H1 (cell line): ENCODE results near the gene OBSCN. TPM values are rescaled to one million over a fixed set of nuclear protein-coding genes. Genes with fewer than 3 reads are reported as not detected.

Source experiments
- CTCF ChIA-PET: fragments of 300-600 bp; sonication (Branson Sonifier 250); formaldehyde crosslinking; loops from one replicate; lab custom pipeline; 2021; ENCODE audit not compliant: partially characterized antibody; lab: Charles Lee
- POLR2A ChIA-PET: fragments of 300-600 bp; sonication (Branson Sonifier 250); formaldehyde crosslinking; loops from one replicate; lab custom pipeline; 2021; ENCODE audit warnings: inconsistent platforms; ENCODE audit not compliant: partially characterized antibody; lab: Charles Lee
- DNase-seq, 2 experiments: peaks; one replicate each; pipeline versions ENCODE4 v3.0.0 to v3.0.0-alpha.2; 2010 to 2022; ENCODE audit warnings: low spot score in 2 of 2, low read depth in 1 of 2, mixed read lengths in 1 of 2
- FAIRE-seq: peaks from 2 replicates; lab custom pipeline; 2011; peaks lifted over from hg19 to GRCh38; lab: Jason Lieb, UNC
- H2AFZ ChIP-seq: 2 replicates; pipeline ENCODE4 v1.8.1; 2012; ENCODE audit warnings: low read length, inconsistent platforms
- H2AK5ac ChIP-seq: 2 replicates; pipeline ENCODE4 v1.6.1; 2013; ENCODE audit warnings: low read depth, low read length
- H2BK120ac ChIP-seq: replicated peaks from 2 replicates; pipeline ENCODE3; 2013; ENCODE audit warnings: low read depth, low read length, inconsistent platforms
- H2BK12ac ChIP-seq: 2 replicates; pipeline ENCODE4 v1.6.1; 2013; ENCODE audit warnings: low read depth, low read length
- H2BK15ac ChIP-seq: 2 replicates; pipeline ENCODE4 v1.6.1; 2013; ENCODE audit warnings: low read length
- H2BK20ac ChIP-seq: 2 replicates; pipeline ENCODE4 v1.6.1; 2013; ENCODE audit warnings: low read length
- H2BK5ac ChIP-seq: 2 replicates; pipeline ENCODE4 v1.6.1; 2013; ENCODE audit warnings: low read depth, low read length
- H3K14ac ChIP-seq: 2 replicates; pipeline ENCODE4 v1.6.1; 2013; ENCODE audit warnings: inconsistent platforms; ENCODE audit not compliant: insufficient read length
- H3K18ac ChIP-seq: 2 replicates; pipeline ENCODE4 v1.6.1; 2013; ENCODE audit warnings: low read length; ENCODE audit errors: extremely low read depth
- H3K23ac ChIP-seq: 2 replicates; pipeline ENCODE4 v1.6.1; 2013; ENCODE audit warnings: inconsistent platforms; ENCODE audit not compliant: insufficient read length
- H3K23me2 ChIP-seq: 2 replicates; pipeline ENCODE4 v1.6.1; 2013; ENCODE audit warnings: low read depth, low read length
- H3K27ac ChIP-seq: 2 replicates; pipeline ENCODE4 v1.6.1; 2011; ENCODE audit warnings: low read depth, low read length, inconsistent platforms
- H3K27me3 ChIP-seq, 4 experiments: replicated peaks in 1 of 4; 1 replicate in 1 of 4; 2 replicates in 3 of 4; pipeline versions ENCODE4 v1.6.1 to v1.8.1; 2011 to 2013; ENCODE audit warnings: low read length in 3 of 4, mild to moderate bottlenecking in 3 of 4, inconsistent platforms in 2 of 4, mixed read lengths in 2 of 4, moderate library complexity in 1 of 4; ENCODE audit not compliant: control insufficient read depth in 3 of 4, insufficient read depth in 3 of 4; ENCODE audit errors: extremely low read depth in 1 of 4
- H3K36me3 ChIP-seq, 4 experiments: 2 replicates each; pipeline versions ENCODE4 v1.6.1 to v1.8.1; 2011 to 2013; ENCODE audit warnings: mild to moderate bottlenecking in 4 of 4, low read length in 3 of 4, moderate library complexity in 2 of 4, control low read depth in 1 of 4, inconsistent platforms in 1 of 4; ENCODE audit not compliant: insufficient read depth in 4 of 4, control insufficient read depth in 2 of 4
- H3K4ac ChIP-seq: replicated peaks from 2 replicates; pipeline ENCODE3; 2013; ENCODE audit warnings: low read length, low read depth, mixed read lengths, inconsistent platforms; ENCODE audit not compliant: insufficient read length
- H3K4me1 ChIP-seq, 4 experiments: replicated peaks in 1 of 4; 1 replicate in 1 of 4; 2 replicates in 3 of 4; pipeline versions ENCODE4 v1.6.1 to v1.8.1; 2011 to 2013; ENCODE audit warnings: low read length in 3 of 4, inconsistent platforms in 2 of 4, mixed read lengths in 1 of 4; ENCODE audit not compliant: insufficient read depth in 4 of 4, control insufficient read depth in 3 of 4
- H3K4me2 ChIP-seq, 2 experiments: 2 replicates each; pipeline versions ENCODE4 v1.6.1 to v1.8.1; 2011 to 2013; ENCODE audit warnings: low read depth in 2 of 2, low read length in 2 of 2, control low read depth in 1 of 2, inconsistent platforms in 1 of 2, mild to moderate bottlenecking in 1 of 2; ENCODE audit not compliant: insufficient read depth in 1 of 2
- H3K4me3 ChIP-seq, 4 experiments: fragments of 200-600, 300-600 bp in 1 of 4; sonication (generic), shearing (Covaris generic), sonication (Bioruptor Twin) in 1 of 4; 2 replicates each; pipeline versions ENCODE4 v1.5.1 to v1.8.1; 2011 to 2016; ENCODE audit warnings: low read length in 4 of 4, low read depth in 3 of 4, control low read depth in 2 of 4, inconsistent platforms in 2 of 4, mild to moderate bottlenecking in 2 of 4, mixed read lengths in 1 of 4, moderate library complexity in 1 of 4; ENCODE audit not compliant: insufficient read depth in 2 of 4; ENCODE audit errors: extremely low read depth in 1 of 4
- H3K56ac ChIP-seq: replicated peaks from 2 replicates; pipeline ENCODE3; 2013; ENCODE audit warnings: low read depth, mild to moderate bottlenecking, mixed read lengths, low read length, inconsistent platforms; ENCODE audit not compliant: insufficient read length
- H3K79me1 ChIP-seq: 2 replicates; pipeline ENCODE4 v1.6.1; 2013; ENCODE audit warnings: low read depth, low read length, control low read depth
- H3K79me2 ChIP-seq, 2 experiments: 2 replicates each; pipeline versions ENCODE4 v1.6.1 to v1.8.1; 2012 to 2013; ENCODE audit warnings: low read length in 2 of 2, mild to moderate bottlenecking in 2 of 2, inconsistent platforms in 1 of 2; ENCODE audit not compliant: insufficient read depth in 2 of 2, control insufficient read depth in 1 of 2
- H3K9ac ChIP-seq, 4 experiments: replicated peaks in 1 of 4; 1 replicate in 1 of 4; 2 replicates in 3 of 4; pipeline versions ENCODE4 v1.6.1 to v1.8.1; 2011 to 2013; ENCODE audit warnings: low read depth in 3 of 4, low read length in 3 of 4, control low read depth in 2 of 4, mild to moderate bottlenecking in 2 of 4, moderate library complexity in 2 of 4, inconsistent platforms in 1 of 4; ENCODE audit errors: extremely low read depth in 1 of 4
- H3K9me3 ChIP-seq, 2 experiments: 2 replicates each; pipeline versions ENCODE4 v1.6.1 to v1.8.1; 2012 to 2013; ENCODE audit warnings: mild to moderate bottlenecking in 2 of 2, moderate library complexity in 2 of 2, control low read depth in 1 of 2, inconsistent platforms in 1 of 2, low read depth in 1 of 2, low read length in 1 of 2, mixed read lengths in 1 of 2; ENCODE audit not compliant: insufficient read depth in 2 of 2
- H4K20me1 ChIP-seq, 2 experiments: replicated peaks in 1 of 2; 2 replicates each; pipeline versions ENCODE3 to v1.8.1; 2011 to 2013; ENCODE audit warnings: inconsistent platforms in 2 of 2, low read length in 2 of 2, mild to moderate bottlenecking in 1 of 2; ENCODE audit not compliant: insufficient read depth in 2 of 2, control insufficient read depth in 1 of 2
- H4K5ac ChIP-seq: 2 replicates; pipeline ENCODE4 v1.6.1; 2013; ENCODE audit warnings: low read length, low read depth, mixed read lengths, inconsistent platforms; ENCODE audit not compliant: insufficient read length
- H4K8ac ChIP-seq: 2 replicates; pipeline ENCODE4 v1.8.0; 2013; ENCODE audit warnings: mild to moderate bottlenecking, moderate library complexity, low read length, inconsistent platforms; ENCODE audit not compliant: insufficient read depth; ENCODE audit errors: extremely low read depth
- H4K91ac ChIP-seq: replicated peaks from 2 replicates; pipeline ENCODE3; 2013; ENCODE audit warnings: low read length, mixed read lengths, inconsistent platforms; ENCODE audit not compliant: insufficient read length
- RNF2 ChIP-seq: fragments of 200-900, 300-1000 bp; sonication (generic); IDR thresholded peaks from 2 replicates; pipeline ENCODE4 v1.7.1; 2016; ENCODE audit warnings: borderline replicate concordance, low read depth, mild to moderate bottlenecking, antibody characterized with exemption, low read length; ENCODE audit not compliant: poor library complexity, severe bottlenecking; ENCODE audit errors: missing control alignments
- WGBS, 2 experiments: shearing (Covaris generic) in 1 of 2; methylation state at CpG; one replicate each; pipeline versions ENCODE4 v1.1.6 to v1.1.7; 2013 to 2015; ENCODE audit warnings: low lambda C conversion rate in 2 of 2, mixed read lengths in 2 of 2, inconsistent platforms in 1 of 2, low coverage in 1 of 2, missing lambda C conversion rate in 1 of 2; ENCODE audit not compliant: insufficient replicate concordance in 2 of 2, insufficient coverage in 1 of 2, insufficient read length in 1 of 2; ENCODE audit errors: extremely low coverage in 1 of 2, missing lambda C conversion rate in 1 of 2; 5-methylcytosine and 5-hydroxymethylcytosine counted together
- polyA plus RNA-seq, 7 experiments: library from polyadenylated mRNA; depleted of rRNA in 3 of 7; stranded (reverse) in 5 of 7; unstranded in 2 of 7; fragments of >200 nt in 5 of 7; fragments of 200-250 nt in 2 of 7; gene quantifications; 1 replicate in 5 of 7; 2 replicates in 1 of 7; 4 replicates in 1 of 7; pipeline versions ENCODE4 v1.2.1 to v1.2.3, GENCODE V29; 2011 to 2013; ENCODE audit warnings: missing spikeins in 2 of 7, mixed read lengths in 2 of 7
- total RNA-seq: library from RNA; stranded (reverse); fragmentation: NEBNext Ultra II Directional; extraction: Animal tissue kit (Norgen Biotek cat#: 25700); gene quantifications from 2 replicates; pipeline ENCODE4 v1.2.1, GENCODE V29; 2021

The OBSCN gene
- total and polyA plus RNA-seq, 2 of the 8 experiments (the other 6 are each of a cell fraction or from before 2014, with no cell fraction given) = 7.5 to 28.4 TPM

GRCh38 chr1:228161866-228162265 is 46.0 kb upstream of the OBSCN start:
- 0 out of 2 replicates have a peak overlapping the region, but pooled peaks have one; percentile 60 for H2BK12ac ChIP-seq
- no peak overlapping the region for H4K91ac ChIP-seq
- H2AK5ac ChIP-seq = 0 out of 2 replicates have a peak overlapping the region, but pooled peaks have one; percentile 65
- no peak overlapping the region for H3K14ac ChIP-seq
- H3K9me3 ChIP-seq = no peaks in the 10 kb centered on the region
- H3K36me3 ChIP-seq = no peaks in the 10 kb centered on the region
- H3K23ac ChIP-seq = no peak overlapping the region
- H4K8ac ChIP-seq = no peak overlapping the region
- no peak overlapping the region for H2BK120ac ChIP-seq
- H2BK5ac ChIP-seq = no peak overlapping the region
- H3K4ac ChIP-seq = no peak overlapping the region
- peaks cover 0 to 6% of the 10 kb centered on the region in 2 experiments; a peak in 1 of 4 replicates for H3K79me2 ChIP-seq
- no peak overlapping the region for H3K4me2 ChIP-seq
- H3K9ac ChIP-seq = no peak overlapping the region; a peak in 1 of 7 replicates
- peaks cover 0 to 12% (median 8%) of the 10 kb centered on the region in 4 experiments; a peak in 6 of 7 replicates for H3K4me1 ChIP-seq
- H3K18ac ChIP-seq = no peak overlapping the region
- FAIRE-seq (no peak), DNase-seq (no peak)
- H2AFZ ChIP-seq = no peak overlapping the region
- H2BK20ac ChIP-seq = 0 out of 2 replicates have a peak overlapping the region, but pooled peaks have one; percentile 21
- no peaks in the 10 kb centered on the region for H3K79me1 ChIP-seq
- peaks cover 0 to 1% of the 10 kb centered on the region in 2 experiments for H4K20me1 ChIP-seq
- H3K23me2 ChIP-seq = peaks cover 6% of the 10 kb centered on the region; the same call in 1 of the 2 replicates
- no peak overlapping the region for H4K5ac ChIP-seq
- ChIA-PET CTCF (interaction anchor here (1.0 to 1.8 kb wide), 2 partner anchors 12 to 14 kb away, joined by 3 to 7 read pairs; no protein-coding TSS in a partner anchor), POLR2A (interaction anchor here (1.0 to 6.5 kb wide), 3 partner anchors 9 to 21 kb away, joined by 3 to 44 read pairs (median 30); partner anchors contain the start of genes GJC2 and GUK1)
- no peak overlapping the region for H3K4me3 ChIP-seq
- H3K27me3 ChIP-seq = peaks cover 0 to 3% (median 0%) of the 10 kb centered on the region in 4 experiments; a peak in 4 of 7 replicates
- WGBS, 2 experiments = 83% methylated on average over 9 of the region's 9 CpGs; no CpG with 5 or more reads in 1 of the 2 experiments
- 0 out of 2 replicates have a peak overlapping the region, but pooled peaks have one; percentile 18 for H2BK15ac ChIP-seq
- H3K56ac ChIP-seq = no peak overlapping the region
- no peak overlapping the region for H3K27ac ChIP-seq
- TF ChIP-seq RNF2 = no peak
